NCI-H1105 (cell line): ENCODE results near the gene ZAP70.

ENCODE experiments used
- DNase-seq: peaks from one replicate; lab custom pipeline; 2025; lab: John Stamatoyannopoulos, UW

Gene ZAP70

GRCh38 chr2:97734061-97735051 is 21.0 kb downstream of the ZAP70 start:
- DNase-seq: no peak

GRCh38 chr2:97735161-97735561 is 21.8 kb downstream of the ZAP70 start:
- DNase-seq: no peak

GRCh38 chr2:97736185-97736584 is 22.8 kb downstream of the ZAP70 start:
- DNase-seq: no peak

- DNase-seq: no peak
Measured at GRCh38 chr2:97736608-97737330, 23.4 kb downstream of the ZAP70 start.

- no peak for DNase-seq
Measured at GRCh38 chr2:97737421-97738178, 24.2 kb downstream of the ZAP70 start.

GRCh38 chr2:97738179-97739019 is 25.0 kb downstream of the ZAP70 start:
- no peak for DNase-seq

GRCh38 chr2:97739020-97739892 is 25.9 kb downstream of the ZAP70 start:
- no peak for DNase-seq

- no peak for DNase-seq
Measured at GRCh38 chr2:97739893-97740245, 26.5 kb downstream of the ZAP70 start.

GRCh38 chr2:97740590-97741182 is 27.3 kb downstream of the ZAP70 start:
- peak; percentile 69 for DNase-seq

GRCh38 chr2:97741251-97741650 is 27.9 kb downstream of the ZAP70 start:
- no peak for DNase-seq

GRCh38 chr2:97741686-97742085 is 28.3 kb downstream of the ZAP70 start:
- no peak for DNase-seq

GRCh38 chr2:97742381-97742847 is 29.0 kb downstream of the ZAP70 start:
- no peak for DNase-seq

- no peak for DNase-seq
Measured at GRCh38 chr2:97743913-97744312, 30.5 kb downstream of the ZAP70 start.

GRCh38 chr2:97745474-97746174 is 32.2 kb downstream of the ZAP70 start:
- no peak for DNase-seq

- no peak for DNase-seq
Measured at GRCh38 chr2:97747285-97747684, 33.9 kb downstream of the ZAP70 start.

- DNase-seq: no peak
Measured at GRCh38 chr2:97747716-97748115, 34.3 kb downstream of the ZAP70 start.

- no peak for DNase-seq
Measured at GRCh38 chr2:97749581-97749980, 36.2 kb downstream of the ZAP70 start.

GRCh38 chr2:97750017-97750416 is 36.6 kb downstream of the ZAP70 start:
- no peak for DNase-seq

- peak; percentile 65 for DNase-seq
Measured at GRCh38 chr2:97751752-97752151, 38.4 kb downstream of the ZAP70 start.
